GM12891 (cell line): ENCODE data around the gene MYLK3. TPM values are rescaled to one million over a fixed set of nuclear protein-coding genes. Genes with fewer than 3 reads are reported as not detected.
"Not testable (repeated sequence)": the region's sequence is repeated elsewhere in the genome, so short reads cannot be mapped to it uniquely, and the experiment has no call there.

ENCODE experiments used
- DNase-seq: peaks from one replicate; pipeline ENCODE4 v3.0.0; 2011; ENCODE audit warnings: low spot score; ENCODE audit not compliant: insufficient read length
- FAIRE-seq: peaks from 2 replicates; lab custom pipeline; 2011; peaks lifted over from hg19 to GRCh38; lab: Jason Lieb, UNC
- PAX5 ChIP-seq: IDR thresholded peaks from 2 replicates; pipeline ENCODE4 v1.6.1; 2011; ENCODE audit warnings: low read length, moderate library complexity, mild to moderate bottlenecking; ENCODE audit not compliant: insufficient read depth, severe bottlenecking
- POLR2A ChIP-seq: IDR thresholded peaks from 2 replicates; pipeline ENCODE4 v1.6.1; 2011; ENCODE audit warnings: low read depth, low read length, control low read depth
- POLR2AphosphoS5 ChIP-seq: IDR thresholded peaks from 2 replicates; pipeline ENCODE4 v1.6.1; 2011; ENCODE audit warnings: low read depth, low read length, control low read depth
- POU2F2 ChIP-seq: IDR thresholded peaks from 2 replicates; pipeline ENCODE4 v1.6.1; 2011; ENCODE audit warnings: low read depth, mild to moderate bottlenecking, control low read depth, low read length, moderate library complexity
- SPI1 ChIP-seq: IDR thresholded peaks from 2 replicates; pipeline ENCODE4 v1.6.1; 2011; ENCODE audit warnings: low read depth, low read length, control low read depth
- TAF1 ChIP-seq: IDR thresholded peaks from 2 replicates; pipeline ENCODE4 v1.6.1; 2011; ENCODE audit warnings: low read depth, low read length, control low read depth
- polyA plus RNA-seq: library from polyadenylated mRNA; unstranded; fragments of >200 nt; gene quantifications from one replicate; pipeline ENCODE4 v1.2.1, GENCODE V29; 2012; ENCODE audit warnings: low read depth, missing spikeins, inconsistent platforms; ENCODE audit not compliant: missing spikeins

Gene MYLK3
- 0.21 TPM for polyA plus RNA-seq

DNA sequence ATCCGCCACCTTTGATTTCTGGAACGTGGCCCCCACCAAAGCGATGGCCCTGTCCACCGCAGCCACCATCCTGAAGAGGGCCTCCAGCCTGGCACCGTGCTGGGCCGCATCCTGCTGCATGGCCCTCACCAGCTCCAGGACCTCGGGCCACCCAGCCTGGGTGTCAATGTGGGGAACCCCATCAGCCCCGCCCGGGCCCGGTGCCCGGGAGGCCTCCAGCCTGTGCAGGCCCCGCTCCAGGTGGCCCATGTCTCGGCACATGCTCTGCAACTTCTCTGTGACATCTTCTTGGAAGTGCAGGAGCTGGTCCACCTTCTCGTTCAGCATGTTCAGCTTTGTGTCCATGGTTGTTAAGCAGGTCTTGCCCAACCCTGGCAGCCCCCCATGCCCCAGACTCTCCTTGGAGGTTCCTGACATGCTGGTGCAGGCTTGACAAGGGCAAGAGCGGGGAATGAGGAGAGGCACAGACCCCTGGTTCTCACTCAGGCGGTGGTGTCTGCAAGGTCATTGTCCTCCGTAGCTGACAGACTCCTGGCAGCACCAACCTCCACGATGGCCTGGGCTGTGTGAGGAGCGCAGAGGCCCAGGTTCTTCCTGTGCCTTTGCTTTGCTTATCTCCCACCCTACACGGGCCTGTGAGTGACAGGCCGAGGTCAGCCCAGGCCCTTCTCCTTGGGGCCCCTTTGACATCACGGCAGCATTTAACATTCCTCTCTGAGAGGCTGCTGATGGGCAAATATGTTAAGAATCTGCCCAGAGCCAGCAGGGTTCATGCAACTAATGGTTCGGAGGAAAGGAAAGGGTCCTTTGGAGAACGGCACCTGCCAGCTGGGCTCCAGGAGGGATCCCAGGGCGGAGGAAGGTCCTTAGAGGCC lies at the start of gene MYLK3:
Gene MYLK3, minus strand, starts transcription at position 568 of the 875 bp plus-strand sequence. Its CDS starts 151 bp downstream, at position 417.
- no peak for DNase-seq
- TF ChIP-seq POU2F2 (no peak), TAF1 (no peak), POLR2AphosphoS5 (no peak), PAX5 (no peak), POLR2A (no peak)

DNA sequence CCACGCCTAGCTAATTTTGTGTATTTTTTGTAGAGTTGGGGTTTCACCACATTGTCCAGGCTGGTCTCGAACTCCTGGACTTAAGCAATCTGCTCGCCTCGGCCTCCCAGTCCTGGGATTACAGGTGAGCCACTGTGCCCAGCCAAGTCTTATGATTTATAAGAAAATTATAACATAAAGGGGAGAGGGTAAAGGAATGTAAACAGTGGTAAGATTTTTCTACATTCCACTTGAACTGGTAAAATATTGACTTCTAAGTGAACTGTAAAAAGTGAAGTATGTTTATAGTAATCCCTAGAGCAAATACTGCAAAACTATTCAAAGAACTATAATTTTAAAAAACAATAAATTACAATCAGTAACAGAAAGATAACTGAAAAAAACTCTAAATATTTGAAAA lies 49.4 kb upstream of the MYLK3 start:
- FAIRE-seq: no peak
- no peak for TF ChIP-seq PAX5
- TF ChIP-seq SPI1: no peak
- TF ChIP-seq POU2F2: no peak

More for the DNA sequence above, at the start of gene MYLK3:
- no peak for FAIRE-seq

DNA sequence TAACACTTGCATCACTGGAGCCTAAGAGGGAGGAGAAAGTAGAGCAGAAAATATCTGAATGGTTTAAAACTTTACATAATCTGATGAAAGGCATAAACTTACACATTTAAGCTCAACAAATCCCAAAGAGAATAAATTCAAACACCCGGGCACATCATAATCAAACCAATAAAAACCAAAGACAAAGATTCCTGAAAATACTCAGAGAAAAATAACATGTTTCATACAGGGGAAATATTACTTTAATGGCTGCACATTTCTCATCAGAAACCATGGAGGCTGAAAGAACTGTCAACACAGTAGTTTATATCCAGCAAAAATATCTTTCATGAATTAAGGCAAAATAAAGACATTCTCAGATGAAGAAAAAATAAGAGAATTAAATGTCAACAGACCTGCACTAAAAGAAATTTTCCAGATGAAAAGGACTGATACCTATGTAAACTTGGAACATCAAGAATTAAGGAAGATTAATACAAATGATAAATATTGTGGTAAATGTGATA lies 48.7 kb upstream of the MYLK3 start:
- DNase-seq (no peak), FAIRE-seq (no peak)
- no peak for TF ChIP-seq POLR2A
- TF ChIP-seq SPI1: no peak
- TF ChIP-seq PAX5: no peak
- no peak for TF ChIP-seq POU2F2
- no peak for TF ChIP-seq POLR2AphosphoS5
- no peak for TF ChIP-seq TAF1

More for the DNA sequence above, 49.4 kb upstream of the MYLK3 start:
- DNase-seq: no peak

DNA sequence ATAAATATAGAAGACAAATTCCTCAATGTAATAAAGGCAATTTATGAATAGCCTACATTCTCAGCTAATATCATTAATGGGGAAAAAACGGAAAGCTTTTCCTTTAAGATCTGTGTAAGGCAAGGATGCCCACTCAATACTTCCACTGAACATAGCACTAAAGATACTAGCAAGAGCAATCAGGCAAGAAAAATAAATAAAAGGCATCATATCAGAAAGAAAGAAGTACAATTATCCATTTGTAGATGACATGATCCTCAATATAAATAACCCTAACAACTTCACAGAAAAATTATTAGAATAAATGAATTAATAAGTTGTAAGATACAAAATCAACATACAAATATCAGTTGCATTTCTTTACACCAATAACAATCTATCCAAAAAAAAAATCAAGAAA lies 45.7 kb upstream of the MYLK3 start:
- DNase-seq (no peak), FAIRE-seq (no peak)
- TF ChIP-seq POLR2AphosphoS5 (no peak), SPI1 (no peak), PAX5 (no peak), POU2F2 (no peak), POLR2A (no peak), TAF1 (no peak)

DNA sequence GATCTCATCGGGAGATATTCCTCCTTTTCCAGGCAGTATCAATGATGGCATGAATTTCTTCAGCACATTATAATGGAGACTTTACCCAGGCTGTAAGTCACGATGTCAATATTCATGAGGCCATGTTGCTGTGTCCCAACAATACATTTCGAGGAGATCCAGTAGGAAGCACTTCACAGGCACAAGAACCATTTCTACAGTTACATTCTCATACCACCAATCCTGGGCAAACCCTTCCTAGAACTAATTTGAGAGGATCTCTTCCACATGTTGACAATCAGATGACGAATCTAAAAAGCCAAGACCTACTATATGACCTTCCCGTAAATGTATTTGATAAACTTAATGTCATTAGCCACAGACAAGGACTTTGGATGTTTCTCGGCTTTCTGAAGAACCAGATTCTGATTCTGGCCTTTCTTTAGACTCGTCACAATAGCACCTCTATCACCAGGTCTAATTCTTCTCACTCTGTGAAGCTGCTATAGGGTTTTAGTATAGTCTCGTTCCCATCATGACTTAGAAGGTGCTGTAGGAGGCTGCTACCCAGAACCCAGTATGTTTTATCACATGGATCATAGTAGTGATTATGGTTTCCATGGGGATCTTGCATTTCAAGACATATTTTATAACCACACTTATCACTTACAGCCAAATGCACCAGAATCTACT lies 42.6 kb upstream of the MYLK3 start:
- FAIRE-seq (no peak), DNase-seq (no peak)
- TF ChIP-seq PAX5 (no peak), TAF1 (no peak), POLR2A (peak; percentile 62), POLR2AphosphoS5 (no peak)

DNA sequence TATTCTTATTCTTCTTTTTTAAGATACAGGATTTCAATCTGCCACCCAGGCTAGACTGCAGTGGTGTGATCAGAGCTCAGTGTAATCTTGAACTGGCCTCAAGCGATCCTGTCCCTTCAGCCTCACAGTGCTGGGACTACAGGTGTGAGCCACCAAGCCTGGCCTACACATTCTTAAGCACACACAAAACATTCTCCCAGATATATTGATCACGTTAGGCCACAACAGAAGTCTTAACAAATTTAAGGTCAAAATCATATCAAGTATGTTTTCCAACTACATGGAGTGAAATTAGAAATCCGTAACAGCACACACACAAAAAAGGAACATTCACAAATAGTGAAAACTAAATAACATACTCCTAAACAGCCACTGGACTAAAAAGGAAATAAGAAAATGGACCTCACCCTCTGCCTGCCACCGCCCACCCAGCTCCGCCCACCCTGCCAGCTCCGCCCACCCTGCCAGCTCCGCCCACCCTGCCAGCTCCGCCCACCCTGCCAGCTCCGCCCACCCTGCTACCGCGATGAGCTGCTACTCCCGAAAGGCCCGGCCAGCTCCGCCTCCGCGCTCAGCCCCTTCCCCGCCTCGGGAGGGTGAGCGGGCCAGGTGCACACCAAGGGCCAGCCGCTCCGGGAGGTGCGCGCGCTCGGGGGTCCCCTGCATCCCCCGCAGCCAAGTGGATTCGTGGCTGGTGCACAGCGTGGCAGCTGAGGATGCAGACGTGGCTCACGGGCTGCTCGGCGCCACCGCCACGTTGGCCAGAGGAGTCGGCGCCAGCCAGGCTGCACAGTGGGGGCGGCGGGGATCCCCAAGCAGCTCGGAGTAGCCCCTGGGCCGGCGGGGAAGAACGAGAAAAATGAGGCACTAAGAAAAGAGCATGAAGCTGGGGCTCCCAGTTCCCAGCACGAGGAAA lies 41.6 kb upstream of the MYLK3 start:
- DNase-seq (peak; percentile 66), FAIRE-seq (peak; percentile 84)
- TF ChIP-seq POLR2AphosphoS5 (peak; percentile 78), SPI1 (no peak), POLR2A (peak; percentile 67; the same call in 1 of the 2 replicates), TAF1 (peak; percentile 40)

DNA sequence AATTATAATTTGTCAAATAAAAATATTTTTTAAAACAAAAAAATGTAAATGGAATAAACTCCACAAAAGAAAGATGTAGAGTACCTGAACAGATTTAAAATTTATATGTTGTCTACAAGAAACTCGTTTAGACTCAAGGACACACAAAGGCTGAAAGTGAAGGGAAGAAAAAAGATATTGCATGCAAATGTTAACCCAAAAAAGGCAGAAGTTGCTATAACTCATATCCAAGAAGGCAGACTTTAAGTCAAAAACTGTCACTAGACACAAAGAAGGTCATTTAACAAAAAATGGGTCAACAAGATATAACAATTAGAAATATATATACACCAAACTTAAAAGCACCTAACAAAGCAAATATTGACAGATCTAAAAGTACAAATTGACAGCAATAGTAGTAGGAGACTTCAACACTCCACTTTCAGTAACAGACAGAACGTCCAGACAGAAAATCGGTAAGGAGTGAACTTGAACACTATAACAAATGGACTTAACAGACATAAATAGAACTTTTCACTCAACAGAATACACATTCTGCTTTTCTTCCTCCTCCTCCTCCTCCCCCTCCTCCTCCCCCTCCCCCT lies 40.8 kb upstream of the MYLK3 start:
- no peak for DNase-seq
- TF ChIP-seq POLR2A (no peak), SPI1 (no peak), POLR2AphosphoS5 (no peak), PAX5 (no peak), POU2F2 (no peak), TAF1 (no peak)
- FAIRE-seq: no peak

DNA sequence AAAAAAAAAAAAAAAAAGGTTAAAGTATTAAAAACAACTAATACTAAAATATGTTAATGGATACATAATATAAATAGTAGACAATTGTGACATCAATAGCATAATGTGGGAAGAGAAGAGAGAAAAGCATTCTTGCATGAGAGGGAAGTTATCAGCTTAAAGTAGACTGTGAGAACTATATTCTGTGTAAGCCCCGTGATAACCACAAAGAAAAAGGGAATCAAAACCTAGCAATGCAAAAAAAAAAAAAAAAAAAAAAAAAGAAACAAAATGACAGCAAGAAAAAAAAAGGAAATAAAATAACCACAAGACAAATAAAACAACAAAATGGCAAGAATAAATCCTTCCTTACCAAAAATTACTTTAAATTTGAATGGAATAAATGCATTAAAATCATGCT lies 39.8 kb upstream of the MYLK3 start:
- no peak for TF ChIP-seq SPI1
- no peak for TF ChIP-seq POLR2AphosphoS5
- TF ChIP-seq TAF1: no peak
- TF ChIP-seq POLR2A: no peak
- no peak for TF ChIP-seq POU2F2
- TF ChIP-seq PAX5: no peak
- FAIRE-seq (no peak), DNase-seq (no peak)

DNA sequence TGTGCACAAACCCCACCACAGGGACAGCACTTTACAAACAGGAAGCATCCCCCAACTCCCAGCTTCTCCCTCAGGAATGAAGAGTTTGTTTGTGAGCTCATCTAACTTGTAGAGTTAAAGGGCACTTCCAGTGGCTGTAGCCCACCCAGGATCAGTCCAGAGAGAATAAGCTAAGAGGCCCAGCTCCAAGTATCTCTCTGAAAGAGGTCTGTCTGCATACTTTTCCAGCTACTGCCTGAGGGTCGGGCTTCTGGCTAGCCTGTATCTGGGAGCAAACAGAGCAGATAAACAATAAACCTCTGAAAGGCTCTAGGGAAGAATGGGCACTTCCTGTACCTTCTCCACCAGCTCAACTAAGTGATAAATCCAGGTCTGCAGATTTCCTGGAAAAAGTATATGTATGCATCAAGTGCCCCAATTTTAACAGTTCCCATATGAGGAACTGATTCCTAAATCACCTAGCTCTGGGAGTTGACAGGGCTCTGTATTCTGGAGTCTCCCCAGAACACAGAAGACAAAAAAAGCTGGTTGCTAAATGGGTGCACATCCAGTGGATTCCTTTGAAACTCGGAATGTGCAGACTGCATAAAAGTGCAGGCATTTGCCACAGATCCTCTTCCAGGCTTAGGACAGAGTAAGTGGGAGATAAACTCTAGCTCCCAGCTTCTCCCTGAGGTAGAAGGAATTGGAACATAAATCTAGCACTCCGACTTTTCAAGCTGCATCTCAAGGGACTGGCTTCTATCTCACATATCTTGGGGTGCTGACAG lies 37.1 kb upstream of the MYLK3 start:
- FAIRE-seq: peak; percentile 72
- no peak for DNase-seq
- TF ChIP-seq POU2F2 (no peak), TAF1 (no peak), PAX5 (no peak), POLR2AphosphoS5 (no peak), SPI1 (no peak), POLR2A (no peak)

DNA sequence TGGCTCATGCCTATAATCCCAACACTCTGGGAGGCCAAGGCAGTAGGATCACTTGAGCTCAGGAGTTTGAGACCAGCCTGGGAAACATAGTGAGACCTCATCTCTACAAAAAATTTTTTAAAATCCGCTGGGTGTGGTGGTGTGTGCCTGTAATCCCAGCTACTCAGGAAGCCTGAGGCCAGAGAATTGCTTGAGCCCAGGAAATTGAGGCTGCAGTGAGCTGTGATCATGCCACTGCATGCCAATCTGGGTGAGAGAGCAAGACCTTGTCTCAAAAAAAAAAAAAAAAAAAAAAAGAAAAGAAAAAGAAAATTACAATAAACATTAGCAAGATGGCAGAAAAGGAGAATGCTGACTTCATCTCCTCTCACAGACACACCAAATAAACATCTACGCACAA lies 36.4 kb upstream of the MYLK3 start:
- not testable (repeated sequence) for FAIRE-seq, DNase-seq
